HG02943 (cell line): ENCODE results near the gene LRIG1.
"Not testable (repeated sequence)": the region's sequence is repeated elsewhere in the genome, so short reads cannot be mapped to it uniquely, and the experiment has no call there.

Source experiments
- ATAC-seq: cut with Tn5 transposase; IDR thresholded peaks from one replicate; pipeline ENCODE4 v1.9.1; 2021; ENCODE audit warnings: mild to moderate bottlenecking, low read depth, moderate library complexity; ENCODE audit not compliant: unreplicated experiment

LRIG1 gene

GRCh38 chr3:66427951-66428474 is 72.8 kb downstream of the LRIG1 start:
- no peak for ATAC-seq

GRCh38 chr3:66427352-66427751 is 73.5 kb downstream of the LRIG1 start:
- no peak for ATAC-seq

GRCh38 chr3:66426135-66426534 is 74.7 kb downstream of the LRIG1 start:
- no peak for ATAC-seq

GRCh38 chr3:66425576-66426114 is 75.2 kb downstream of the LRIG1 start:
- no peak for ATAC-seq

GRCh38 chr3:66425032-66425431 is 75.8 kb downstream of the LRIG1 start:
- ATAC-seq = no peak

- no peak for ATAC-seq
Measured at GRCh38 chr3:66423791-66424190, 77.0 kb downstream of the LRIG1 start.

GRCh38 chr3:66421893-66422292 is 78.9 kb downstream of the LRIG1 start:
- not testable (repeated sequence) for ATAC-seq

- ATAC-seq = not testable (repeated sequence)
Measured at GRCh38 chr3:66421144-66421543, 79.7 kb downstream of the LRIG1 start.

GRCh38 chr3:66419036-66419435 is 81.8 kb downstream of the LRIG1 start:
- ATAC-seq = no peak

- ATAC-seq = no peak
Measured at GRCh38 chr3:66418475-66418931, 82.3 kb downstream of the LRIG1 start.

- ATAC-seq = no peak
Measured at GRCh38 chr3:66416556-66417304, 84.1 kb downstream of the LRIG1 start.

GRCh38 chr3:66415867-66416428 is 84.9 kb downstream of the LRIG1 start:
- no peak for ATAC-seq

GRCh38 chr3:66414846-66415245 is 86.0 kb downstream of the LRIG1 start:
- no peak for ATAC-seq

- no peak for ATAC-seq
Measured at GRCh38 chr3:66413151-66413751, 87.6 kb downstream of the LRIG1 start.

GRCh38 chr3:66411961-66412887 is 88.6 kb downstream of the LRIG1 start:
- ATAC-seq = no peak

GRCh38 chr3:66411474-66411873 is 89.3 kb downstream of the LRIG1 start:
- ATAC-seq = no peak

GRCh38 chr3:66410976-66411375 is 89.8 kb downstream of the LRIG1 start:
- no peak for ATAC-seq

GRCh38 chr3:66409771-66410754 is 90.8 kb downstream of the LRIG1 start:
- no peak for ATAC-seq

- peak; percentile 61 for ATAC-seq
Measured at GRCh38 chr3:66407611-66408218, 93.1 kb downstream of the LRIG1 start.
